Lung (tissue), 12 donors: Measurements from ENCODE around the gene NKX3-2. TPM values are rescaled to one million over a fixed set of nuclear protein-coding genes. Genes with fewer than 3 reads are reported as not detected.

Experiments used
- ATAC-seq: fragments of 200-7000 bp; cut with Tn5 transposase; one replicate; pipeline ENCODE4 v1.9.1; 2020; ENCODE audit warnings: moderate number of reproducible peaks; ENCODE audit not compliant: insufficient read depth, low FRiP score
- DNase-seq, 3 donors: peaks; one replicate each; pipeline ENCODE4 v3.0.0-alpha.2; 2013 to 2017
- H3K27ac ChIP-seq, 2 donors: one replicate each; pipeline ENCODE4 v1.5.1; 2013; ENCODE audit warnings: mild to moderate bottlenecking in 2 of 2, moderate library complexity in 2 of 2, control low read depth in 1 of 2, inconsistent platforms in 1 of 2, low read depth in 1 of 2, low read length in 1 of 2
- H3K27me3 ChIP-seq, 3 donors: one replicate each; pipeline ENCODE4 v1.5.1; 2013; ENCODE audit warnings: low read length in 2 of 3; ENCODE audit not compliant: control insufficient read depth in 3 of 3, insufficient read depth in 3 of 3
- H3K36me3 ChIP-seq, 4 donors: one replicate each; pipeline ENCODE4 v1.5.1; 2013; ENCODE audit warnings: low read length in 4 of 4, mild to moderate bottlenecking in 1 of 4, moderate library complexity in 1 of 4; ENCODE audit not compliant: control insufficient read depth in 4 of 4, insufficient read depth in 4 of 4
- H3K4me1 ChIP-seq, 5 donors: one replicate each; pipeline ENCODE4 v1.5.1; 2013; ENCODE audit warnings: low read length in 5 of 5, mild to moderate bottlenecking in 2 of 5, moderate library complexity in 1 of 5; ENCODE audit not compliant: control insufficient read depth in 5 of 5, insufficient read depth in 5 of 5
- H3K4me3 ChIP-seq: one replicate; pipeline ENCODE4 v1.5.1; 2013; ENCODE audit warnings: mild to moderate bottlenecking, control low read depth, moderate library complexity
- H3K9ac ChIP-seq, 2 donors: one replicate each; pipeline ENCODE4 v1.5.1; 2013; ENCODE audit warnings: low read length in 2 of 2, control low read depth in 1 of 2; ENCODE audit not compliant: insufficient read depth in 1 of 2
- H3K9me3 ChIP-seq, 4 donors: one replicate each; pipeline ENCODE4 v1.5.1; 2013; ENCODE audit warnings: low read length in 3 of 4, mild to moderate bottlenecking in 1 of 4, moderate library complexity in 1 of 4; ENCODE audit not compliant: control insufficient read depth in 4 of 4, insufficient read depth in 3 of 4
- CTCF ChIP-seq: IDR thresholded peaks from 2 replicates; pipeline ENCODE4 v1.5.1; 2012; ENCODE audit warnings: mild to moderate bottlenecking; ENCODE audit errors: control extremely low read depth, extremely low read depth
- WGBS, 2 donors: extraction: QIAGEN DNeasy Blood & Tissue Kit; methylation state at CpG; one replicate each; pipeline ENCODE4 v1.1.7; 2013; 5-methylcytosine and 5-hydroxymethylcytosine counted together
- polyA plus RNA-seq, 2 donors: library from polyadenylated mRNA; stranded (reverse); fragments of 200-250 nt; gene quantifications; one replicate each; pipeline ENCODE4 v1.2.1, GENCODE V29; 2013
- total RNA-seq, 2 donors: library from RNA; depleted of rRNA in 1 of 2; stranded (reverse); fragments of >200 nt in 1 of 2; gene quantifications; one replicate each; pipeline ENCODE4 v1.2.1, GENCODE V29; 2014 to 2021
- donor health status: control.
- donor health status: control.
- donor health status: Bipolar disorder and iron deficiency.
- donor health status: healthy.
- donor health status: DM: yes; HTN: yes; CAD: no.

Gene NKX3-2
- total and polyA plus RNA-seq, 4 donors: not detected

- Histone ChIP-seq H3K4me1 (peaks cover 0 to 15% (median 5%) of the 10 kb centered on the region in 5 donors), H3K9me3 (peaks cover 0 to 20% (median 3%) of the 10 kb centered on the region in 4 donors), H3K4me3 (no peak overlapping the region), H3K36me3 (no peaks in the 10 kb centered on the region), H3K27ac (no peak overlapping the region), H3K27me3 (peaks cover 34 to 98% (median 98%) of the 10 kb centered on the region in 3 donors), H3K9ac (no peak overlapping the region)
- DNase-seq: no peak
- no peak for ATAC-seq
- TF ChIP-seq CTCF: no peak
- 6 to 8% methylated on average over 36 to 37 of the region's 37 CpGs for WGBS, 2 donors
Observed at GRCh38 chr4:13529128-13529919, 15.0 kb downstream of the NKX3-2 start.

DNA sequence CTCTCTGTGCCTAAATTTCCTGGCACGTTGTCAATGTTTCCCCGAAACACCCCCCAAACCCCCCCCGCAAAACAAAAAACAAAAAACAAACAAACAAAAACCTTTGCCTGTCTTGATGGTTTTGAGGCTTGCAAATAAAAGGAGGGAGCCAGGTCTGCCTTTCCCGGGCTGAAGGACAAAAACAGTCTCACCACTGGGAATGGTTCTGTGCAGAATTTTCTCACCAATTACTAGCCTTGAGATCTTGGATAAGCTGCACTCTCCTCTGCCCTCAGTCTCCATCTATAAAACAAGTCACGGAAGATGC lies 15.5 kb downstream of the NKX3-2 start:
- no peak for TF ChIP-seq CTCF
- no peak for ATAC-seq
- 6 to 7% methylated on average over 5 of the region's 5 CpGs for WGBS, 2 donors
- Histone ChIP-seq H3K9ac (no peak overlapping the region), H3K36me3 (no peaks in the 10 kb centered on the region), H3K27me3 (peaks cover 31 to 98% (median 98%) of the 10 kb centered on the region in 3 donors), H3K27ac (no peak overlapping the region), H3K9me3 (peaks cover 0 to 23% (median 6%) of the 10 kb centered on the region in 4 donors), H3K4me3 (no peak overlapping the region), H3K4me1 (peaks cover 0 to 15% (median 5%) of the 10 kb centered on the region in 5 donors)
- DNase-seq: no peak

GRCh38 chr4:13527981-13528820 lies 16.1 kb downstream of the NKX3-2 start:
- peaks cover 0 to 13% (median 5%) of the 10 kb centered on the region in 5 donors for H3K4me1 ChIP-seq
- TF ChIP-seq CTCF: no peak
- no peaks in the 10 kb centered on the region for H3K36me3 ChIP-seq
- ATAC-seq (no peak), DNase-seq (no peak)
- 2 to 3% methylated on average over 32 to 35 of the region's 35 CpGs for WGBS, 2 donors
- H3K27ac ChIP-seq: no peak overlapping the region
- peaks cover 0 to 26% (median 7%) of the 10 kb centered on the region in 4 donors for H3K9me3 ChIP-seq
- H3K4me3 ChIP-seq: no peak overlapping the region
- no peak overlapping the region for H3K9ac ChIP-seq
- H3K27me3 ChIP-seq: peaks cover 36 to 99% (median 97%) of the 10 kb centered on the region in 3 donors
